Right cardiac atrium (tissue), 5 donors: Measurements from ENCODE around the gene RPE65. TPM values are rescaled to one million over a fixed set of nuclear protein-coding genes. Genes with fewer than 3 reads are reported as not detected.

ENCODE experiments used
- polyA plus RNA-seq: library from polyadenylated mRNA; stranded (reverse); fragments of 200-250 nt; gene quantifications from one replicate; pipeline ENCODE4 v1.2.3, GENCODE V29; 2013
- total RNA-seq, 4 donors: library from RNA; stranded (reverse); fragmentation: NEBNext Ultra II Directional; extraction: Animal tissue kit (Norgen Biotek cat#: 25700); gene quantifications; one replicate each; pipeline ENCODE4 v1.2.1, GENCODE V29; 2021
- donor health status: healthy with polysubstance abuse.
- donor health status: DM: no; HTN: yes; CAD: no.
- donor health status: DM: no; HTN: no; CAD: no.
- donor health status: DM: no; HTN: yes; CAD: no; lungs with severe emphysema.
- donor health status: DM: yes; HTN: yes; CAD: no.

Gene RPE65
- total and polyA plus RNA-seq, 5 donors, result 0.07 TPM; not detected in 4

Other genes with a start within 250 kb of the RPE65 start
- gene WLS, start 217.4 kb downstream of the RPE65 start, total RNA-seq, result 100 to 1,000 TPM in 3 of 4 donors, 10 to 100 TPM in 1; 73.4 to 102 (median 102) TPM
- gene WLS, start 217.4 kb downstream of the RPE65 start, polyA plus RNA-seq, result 50.9 TPM
- under 1 TPM; 0.08 to 0.89 (median 0.44) TPM for gene DEPDC1, start 47.1 kb upstream of the RPE65 start, total RNA-seq
- 0.05 TPM for gene DEPDC1, start 47.1 kb upstream of the RPE65 start, polyA plus RNA-seq